Measurements from ENCODE around the gene MYO1D.

Gene MYO1D

GRCh38 chr17:32625971-32626370, 251.0 kb downstream of the MYO1D start:
- no peak for DNase-seq (ENCODE audit: low read depth in 2 of 2)

- DNase-seq (ENCODE audit: low read depth in 2 of 2): no peak
These were observed 253.7 kb downstream of the MYO1D start for GRCh38 chr17:32623196-32623595.

GRCh38 chr17:32622540-32622939, 254.4 kb downstream of the MYO1D start:
- no peak for DNase-seq (ENCODE audit: low read depth in 2 of 2)

GRCh38 chr17:32621612-32622312, 255.2 kb downstream of the MYO1D start:
- DNase-seq (ENCODE audit: low read depth in 2 of 2): no peak

- no peak for DNase-seq (ENCODE audit: low read depth in 2 of 2)
These were observed 261.6 kb downstream of the MYO1D start for GRCh38 chr17:32615326-32615725.

- DNase-seq (ENCODE audit: low read depth in 2 of 2): no peak
These were observed 266.0 kb downstream of the MYO1D start for GRCh38 chr17:32610943-32611342.

GRCh38 chr17:32609884-32610650, 266.9 kb downstream of the MYO1D start:
- DNase-seq (ENCODE audit: low read depth in 2 of 2): no peak

- DNase-seq (ENCODE audit: low read depth in 2 of 2): peak; percentile 28 to 52
These were observed 267.8 kb downstream of the MYO1D start for GRCh38 chr17:32609085-32609484.

GRCh38 chr17:32608267-32608666, 268.7 kb downstream of the MYO1D start:
- no peak for DNase-seq (ENCODE audit: low read depth in 2 of 2)

- DNase-seq (ENCODE audit: low read depth in 2 of 2): no peak
These were observed 272.0 kb downstream of the MYO1D start for GRCh38 chr17:32604966-32605365.

GRCh38 chr17:32602396-32602795, 274.5 kb downstream of the MYO1D start:
- DNase-seq (ENCODE audit: low read depth in 2 of 2): no peak

- no peak for DNase-seq (ENCODE audit: low read depth in 2 of 2)
These were observed 275.1 kb downstream of the MYO1D start for GRCh38 chr17:32601866-32602265.

GRCh38 chr17:32596628-32597027, 280.3 kb downstream of the MYO1D start:
- DNase-seq (ENCODE audit: low read depth in 2 of 2): no peak

GRCh38 chr17:32596206-32596605, 280.7 kb downstream of the MYO1D start:
- no peak for DNase-seq (ENCODE audit: low read depth in 2 of 2)

GRCh38 chr17:32593003-32593402, 283.9 kb downstream of the MYO1D start:
- DNase-seq (ENCODE audit: low read depth in 2 of 2): no peak

GRCh38 chr17:32591405-32591804, 285.5 kb downstream of the MYO1D start:
- DNase-seq (ENCODE audit: low read depth in 2 of 2): no peak

- no peak for DNase-seq (ENCODE audit: low read depth in 2 of 2)
These were observed 285.9 kb downstream of the MYO1D start for GRCh38 chr17:32590974-32591373.

- no peak for DNase-seq (ENCODE audit: low read depth in 2 of 2)
These were observed 287.9 kb downstream of the MYO1D start for GRCh38 chr17:32588982-32589381.

- no peak for DNase-seq (ENCODE audit: low read depth in 2 of 2)
These were observed 288.8 kb downstream of the MYO1D start for GRCh38 chr17:32588135-32588534.

GRCh38 chr17:32586666-32587065, 290.3 kb downstream of the MYO1D start:
- no peak for DNase-seq (ENCODE audit: low read depth in 2 of 2)

- no peak for DNase-seq (ENCODE audit: low read depth in 2 of 2)
These were observed 292.1 kb downstream of the MYO1D start for GRCh38 chr17:32584792-32585191.

GRCh38 chr17:32583053-32583452, 293.9 kb downstream of the MYO1D start:
- DNase-seq (ENCODE audit: low read depth in 2 of 2): no peak

- DNase-seq (ENCODE audit: low read depth in 2 of 2): no peak
These were observed 301.1 kb downstream of the MYO1D start for GRCh38 chr17:32575852-32576251.

GRCh38 chr17:32570081-32570396, 306.9 kb downstream of the MYO1D start:
- no peak for DNase-seq (ENCODE audit: low read depth in 2 of 2)

Measured in stimulated activated CD4-positive, alpha-beta T cell treated with anti-CD3 and anti-CD28 coated beads, Interleukin-12 subunit alpha, Interleukin-12 subunit beta, amount 100 ng/mL, for 24 hours (primary cell).